SIG-M5 treated with dmso at 0.1 percent for 504 hours (cell line): ENCODE results near the gene PTPN18.
"Not testable (repeated sequence)": the region's sequence is repeated elsewhere in the genome, so short reads cannot be mapped to it uniquely, and the experiment has no call there.

Source experiments
- DNase-seq: peaks from one replicate; lab custom pipeline; 2025; ENCODE audit not compliant: unreplicated experiment; lab: John Stamatoyannopoulos, UW

PTPN18 gene

DNA sequence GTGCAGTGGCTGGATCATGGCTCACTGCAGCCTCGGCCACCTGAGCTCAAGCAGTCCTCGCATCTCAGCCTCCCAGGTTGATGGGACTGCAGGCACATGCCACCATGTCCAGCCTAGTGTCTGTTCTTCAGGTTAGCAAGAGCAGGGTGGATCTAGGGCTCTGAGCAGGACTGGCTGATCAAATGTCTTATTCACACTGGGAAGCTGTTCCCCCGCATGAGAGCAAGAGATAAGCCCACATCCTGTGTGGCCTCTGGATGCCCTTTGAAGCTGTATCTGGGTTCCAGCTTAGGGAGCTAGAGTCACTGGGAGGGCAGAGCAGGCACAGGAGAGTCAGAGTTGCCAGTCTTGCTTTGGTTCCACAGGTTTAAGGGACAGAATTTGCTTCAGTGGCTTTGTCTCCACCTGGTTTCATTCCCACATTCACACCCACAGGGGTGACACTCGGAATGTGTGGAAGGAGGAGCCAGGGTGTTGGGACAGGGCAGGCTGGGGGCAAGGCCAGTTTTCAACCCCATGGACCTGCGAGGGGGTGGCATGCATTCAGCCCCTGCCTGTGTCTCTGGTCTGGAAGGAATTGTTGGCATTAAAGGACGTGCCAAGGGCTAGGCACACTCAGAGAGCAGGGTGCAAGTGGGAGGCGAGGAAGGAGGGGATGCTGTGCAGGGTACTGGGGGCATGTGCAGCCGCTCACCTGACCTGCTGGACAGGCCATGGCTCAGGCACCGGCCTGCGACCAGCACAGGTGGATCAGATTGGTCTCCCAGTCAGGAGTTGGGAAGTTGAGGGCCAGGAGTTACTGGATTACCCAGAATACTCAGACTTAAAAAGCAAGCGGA lies 24.5 kb downstream of the PTPN18 start:
- no peak for DNase-seq

DNA sequence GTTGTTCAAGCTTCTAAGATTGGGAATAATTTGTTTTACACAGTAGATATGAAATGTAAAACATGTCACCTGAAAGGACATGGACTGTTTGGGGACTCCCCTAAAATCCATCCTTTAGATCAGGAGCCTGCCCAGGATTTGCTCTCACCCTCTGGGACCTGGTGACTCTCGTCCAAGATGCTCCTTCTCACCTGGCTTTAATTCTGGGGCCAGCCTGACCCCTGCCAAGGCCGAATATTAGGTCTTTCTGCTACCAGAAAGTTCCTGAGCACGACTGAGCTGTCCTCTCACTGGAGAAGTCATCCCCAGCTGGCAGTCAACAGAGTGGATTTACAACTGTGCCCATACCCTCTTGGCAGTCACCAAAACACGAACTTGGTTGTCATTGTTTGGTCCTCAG lies 25.3 kb downstream of the PTPN18 start:
- DNase-seq = no peak

DNA sequence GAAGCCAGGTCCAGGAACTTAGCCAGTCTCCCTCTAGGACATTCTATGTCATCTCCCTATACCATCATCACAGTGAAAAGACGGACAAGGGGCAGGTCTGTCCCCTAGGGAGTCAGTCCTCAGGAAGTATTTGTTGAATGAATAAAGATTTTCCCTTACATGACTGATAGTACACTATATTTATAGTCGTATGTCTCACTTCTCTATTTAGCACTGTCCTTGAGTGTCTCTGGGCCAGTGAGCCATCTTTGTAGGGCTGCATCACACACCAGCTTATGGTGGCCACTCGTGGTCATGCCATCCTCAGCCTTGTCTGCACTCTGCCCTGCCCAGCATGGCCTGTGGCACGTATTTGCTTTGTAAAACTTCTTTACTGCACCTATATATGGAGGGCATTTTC lies 25.8 kb downstream of the PTPN18 start:
- DNase-seq = no peak

DNA sequence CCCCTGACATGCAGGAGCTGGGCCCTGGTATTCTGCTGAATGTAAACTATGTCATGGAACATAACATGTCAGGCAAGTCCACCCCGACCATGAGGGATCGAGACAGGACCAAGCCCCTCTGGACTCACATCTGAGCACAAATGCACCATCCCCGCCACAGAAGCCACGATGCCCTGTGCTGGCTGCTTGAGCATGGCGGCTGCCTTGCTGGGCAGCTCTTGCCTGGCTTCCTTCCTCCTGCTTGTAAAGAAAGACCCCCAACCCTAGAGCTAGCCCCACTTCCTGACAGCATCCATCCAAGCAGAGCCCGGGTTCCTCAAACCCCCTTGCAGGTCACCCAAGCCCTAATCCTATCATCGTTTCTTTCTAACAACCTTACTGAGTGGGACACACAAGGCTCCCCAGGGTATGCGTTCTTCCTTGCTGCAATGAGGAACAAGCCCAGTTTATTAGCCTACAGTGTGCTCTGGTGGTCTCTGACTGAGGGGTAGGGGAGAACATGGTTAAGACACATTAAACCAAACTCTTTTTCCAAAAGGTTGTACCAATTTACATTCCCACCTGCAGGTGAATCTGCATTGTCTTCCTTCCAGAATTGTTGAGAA lies 26.6 kb downstream of the PTPN18 start:
- no peak for DNase-seq

DNA sequence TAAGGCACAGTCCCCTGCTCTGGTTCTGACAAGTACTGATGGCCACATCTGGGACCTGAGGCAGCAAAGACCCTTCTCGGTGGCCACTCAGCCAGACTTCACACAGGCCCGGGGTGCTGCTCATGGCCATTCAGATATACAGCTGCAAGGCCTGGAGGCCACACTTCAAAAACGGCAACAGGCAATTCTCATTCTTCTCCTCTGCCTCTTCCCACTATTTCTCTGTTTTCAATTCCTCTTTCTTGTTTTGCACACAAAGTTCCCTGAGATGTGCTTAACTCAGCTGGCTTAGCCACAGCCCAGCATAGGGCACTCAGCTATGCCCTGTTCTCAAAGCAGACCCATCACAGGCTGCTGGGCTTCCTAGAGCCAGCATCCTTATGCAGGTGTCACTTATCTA lies 29.9 kb downstream of the PTPN18 start:
- DNase-seq = peak; percentile 38

DNA sequence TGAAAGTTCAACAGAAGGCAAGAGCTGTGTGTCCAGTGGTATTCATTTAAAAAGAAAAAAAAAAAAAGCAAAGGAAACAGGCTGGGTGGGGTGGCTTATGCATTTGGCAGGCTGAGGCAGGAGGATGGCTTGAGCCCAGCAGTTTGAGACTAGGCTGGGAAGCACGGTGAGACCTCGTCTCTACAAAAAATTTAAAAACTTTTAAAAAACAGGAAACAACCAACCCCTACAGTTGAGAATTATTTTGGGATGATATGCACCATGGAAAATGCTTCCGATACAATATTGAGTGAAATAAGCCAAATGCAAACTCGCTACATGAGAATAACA lies 31.2 kb downstream of the PTPN18 start:
- DNase-seq = no peak

- no peak for DNase-seq
These were observed 31.9 kb downstream of the PTPN18 start for GRCh38 chr2:130387804-130388203.

DNA sequence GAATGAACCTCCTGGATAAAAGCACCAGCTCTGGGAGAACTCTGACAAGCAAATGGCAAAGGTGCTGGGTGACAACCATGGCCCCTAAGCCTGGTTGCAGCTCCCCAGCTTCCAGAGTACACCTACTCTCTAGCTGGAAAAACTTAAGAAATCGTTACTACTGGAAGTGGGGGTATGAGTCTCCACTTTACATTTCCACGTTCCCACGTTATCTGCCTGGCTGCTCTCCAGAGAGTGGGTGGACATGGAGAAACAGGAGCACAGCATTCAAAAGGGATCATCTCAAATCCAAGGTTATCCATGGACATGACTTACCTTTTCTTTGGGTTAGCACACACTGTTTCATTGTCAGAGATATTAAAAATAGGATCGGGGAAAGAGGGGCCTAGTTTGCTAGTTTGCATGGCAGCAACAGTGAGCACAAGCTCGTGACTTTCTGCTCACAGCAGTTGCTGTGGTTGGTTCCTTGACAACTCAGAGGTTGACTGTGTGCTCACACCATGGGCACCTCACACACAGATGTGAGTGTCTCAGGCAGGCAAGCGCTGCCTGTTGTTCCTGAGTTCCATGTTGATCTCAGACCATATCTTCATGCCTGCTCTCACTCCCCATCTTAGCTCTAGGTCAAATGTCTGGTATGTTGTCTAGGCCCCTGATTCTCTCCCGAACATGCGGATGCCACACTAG lies 32.5 kb downstream of the PTPN18 start:
- DNase-seq = no peak

DNA sequence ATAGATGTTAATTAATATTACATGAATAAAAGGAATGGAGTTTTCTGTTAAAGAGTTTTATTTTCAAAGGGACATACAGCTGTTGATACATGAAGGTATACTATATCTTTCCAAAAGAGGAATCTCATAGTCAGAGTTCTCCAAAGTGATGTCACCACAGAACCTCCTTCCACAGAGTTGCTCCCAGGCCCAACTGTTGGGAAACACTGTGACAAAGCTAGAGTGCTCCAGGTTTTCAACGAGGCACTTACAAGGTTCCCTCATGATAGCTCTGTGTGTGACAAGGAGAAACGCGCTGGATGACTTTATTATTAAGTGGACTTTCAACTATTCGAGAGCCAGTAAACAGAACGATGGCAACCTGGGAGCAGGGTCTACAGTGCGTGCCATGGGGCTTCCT lies 33.5 kb downstream of the PTPN18 start:
- no peak for DNase-seq

DNA sequence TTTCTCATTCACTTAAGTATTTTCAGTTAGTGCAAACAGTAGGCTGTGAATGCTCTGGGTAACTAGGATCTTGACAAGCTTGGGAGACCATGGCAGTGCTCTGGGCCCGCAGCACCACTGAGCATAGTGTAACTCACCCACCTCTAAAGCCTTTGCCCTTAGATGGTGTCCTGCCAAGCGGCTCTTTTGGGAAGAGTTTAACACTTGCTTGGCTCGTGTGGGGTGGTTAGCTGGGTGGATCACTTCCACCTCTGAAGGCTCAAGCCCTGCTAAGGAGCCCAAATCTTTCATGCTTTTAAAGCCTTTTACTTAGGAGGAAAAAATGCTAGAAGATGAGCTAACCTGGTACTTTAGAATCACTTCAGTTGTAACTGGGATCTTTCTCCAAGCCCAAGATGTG lies 33.9 kb downstream of the PTPN18 start:
- DNase-seq = no peak

DNA sequence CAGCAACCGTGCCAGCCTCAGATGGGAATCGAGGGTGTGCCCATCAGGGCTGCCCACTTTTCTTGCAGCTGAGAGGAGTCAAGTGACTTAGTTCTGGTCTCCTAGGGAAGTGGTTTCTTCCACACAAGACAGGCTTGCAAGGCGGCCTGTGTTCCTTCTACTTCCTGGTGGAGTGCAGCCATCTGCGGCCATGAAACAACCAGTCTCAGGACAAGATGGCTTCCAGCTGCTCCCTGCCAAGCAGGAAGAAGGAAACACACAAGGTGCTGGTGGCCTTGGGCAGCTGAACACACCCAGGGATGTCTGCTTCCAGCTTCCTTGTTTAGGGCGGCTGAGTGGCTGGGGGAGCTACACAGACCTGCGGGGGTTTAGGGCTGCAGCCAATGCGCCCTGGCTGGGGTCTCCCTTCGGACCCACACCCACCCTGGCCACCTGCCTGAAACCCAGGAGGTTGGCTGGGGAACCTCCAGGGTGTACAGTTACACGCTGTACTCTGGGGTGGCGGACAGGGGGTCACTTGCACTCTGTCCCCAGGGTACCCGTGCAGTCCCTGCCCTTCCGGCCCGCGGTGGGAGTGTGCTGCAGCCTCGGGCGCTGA lies 34.7 kb downstream of the PTPN18 start:
- DNase-seq = no peak

- DNase-seq = peak; percentile 48
These were observed 35.4 kb downstream of the PTPN18 start for GRCh38 chr2:130391058-130391871.

DNA sequence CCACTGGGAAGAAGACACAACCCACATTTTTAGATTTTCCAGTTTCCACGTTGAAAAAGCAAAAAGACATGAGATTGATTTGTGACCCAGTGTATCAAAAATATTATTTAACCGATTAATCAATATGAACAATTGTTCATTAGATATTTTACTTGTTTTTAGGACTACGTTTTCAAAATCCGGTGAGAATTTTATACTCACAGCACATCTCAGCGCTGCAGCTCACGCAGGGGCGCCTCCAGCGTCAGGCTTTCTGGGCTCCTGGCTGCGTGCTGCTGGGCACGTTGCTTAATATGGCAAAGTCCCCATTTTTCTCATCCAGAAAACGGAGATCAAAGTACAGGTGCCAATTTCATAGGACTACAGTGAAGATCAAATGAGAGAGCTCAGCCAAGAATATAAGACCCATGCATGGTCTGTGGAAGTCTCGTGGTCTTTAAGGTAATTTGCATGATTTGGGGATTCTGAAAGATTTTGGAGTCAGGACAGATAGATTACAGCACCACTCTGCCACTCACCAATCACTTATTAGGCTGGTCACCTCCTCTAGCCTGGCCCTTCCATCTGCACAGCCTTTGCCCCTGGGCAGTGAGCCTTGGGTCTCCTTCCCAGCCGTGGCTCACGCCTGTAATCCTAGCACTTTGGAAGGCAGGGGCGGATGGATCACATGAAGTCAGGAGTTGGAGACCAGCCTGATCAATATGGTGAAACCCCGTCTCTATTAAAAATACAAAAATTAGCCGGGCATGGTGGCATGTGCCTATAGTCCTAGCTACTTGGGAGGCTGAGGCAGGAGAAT lies 36.2 kb downstream of the PTPN18 start:
- no peak for DNase-seq

DNA sequence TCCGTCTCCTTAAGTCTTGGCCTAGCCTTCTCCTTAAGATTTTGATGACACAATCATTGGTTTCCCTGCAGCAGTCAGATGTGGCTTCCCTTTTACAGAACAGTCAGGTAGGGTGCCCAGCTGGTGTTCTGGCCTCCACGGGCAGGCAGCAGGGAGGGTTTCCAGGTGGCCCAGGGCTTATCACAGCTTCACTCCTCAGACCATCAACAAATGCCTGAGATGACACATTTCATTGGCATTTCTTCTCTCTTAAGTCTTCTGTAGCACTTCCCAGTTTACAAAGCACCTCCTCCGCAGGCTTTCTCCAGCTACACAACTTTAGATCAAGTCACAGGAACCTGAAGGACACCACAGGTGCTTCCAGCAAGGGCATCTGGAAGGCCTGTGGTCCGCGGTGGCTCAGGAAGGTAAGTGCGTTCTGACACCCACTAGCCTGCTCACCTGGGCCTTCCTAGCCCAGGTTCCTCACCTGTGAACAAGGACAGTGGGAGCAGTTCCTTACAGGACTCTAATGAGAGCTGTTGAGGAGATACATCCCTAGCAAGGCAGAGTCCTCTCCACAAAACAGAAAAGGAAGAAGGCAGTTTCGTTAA lies 37.6 kb downstream of the PTPN18 start:
- no peak for DNase-seq

DNA sequence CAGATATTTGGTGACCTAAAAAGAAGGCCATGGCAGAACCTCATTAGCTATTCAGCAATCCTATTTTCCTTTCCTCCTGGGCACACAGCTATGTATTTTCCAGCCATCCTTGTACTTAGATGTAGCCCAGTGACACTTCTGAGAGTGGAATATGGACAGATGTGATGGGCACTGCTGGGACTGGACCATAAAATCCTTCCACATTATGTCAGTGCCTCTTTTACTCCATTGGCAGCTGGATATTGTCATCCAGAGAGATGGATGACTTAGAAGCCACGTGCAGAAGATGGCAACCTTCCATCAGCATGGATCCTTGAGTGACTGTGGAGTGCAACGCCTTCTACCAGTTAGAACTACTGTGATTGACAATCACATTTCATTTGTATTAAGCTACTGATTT lies 50.4 kb downstream of the PTPN18 start:
- not testable (repeated sequence) for DNase-seq

DNA sequence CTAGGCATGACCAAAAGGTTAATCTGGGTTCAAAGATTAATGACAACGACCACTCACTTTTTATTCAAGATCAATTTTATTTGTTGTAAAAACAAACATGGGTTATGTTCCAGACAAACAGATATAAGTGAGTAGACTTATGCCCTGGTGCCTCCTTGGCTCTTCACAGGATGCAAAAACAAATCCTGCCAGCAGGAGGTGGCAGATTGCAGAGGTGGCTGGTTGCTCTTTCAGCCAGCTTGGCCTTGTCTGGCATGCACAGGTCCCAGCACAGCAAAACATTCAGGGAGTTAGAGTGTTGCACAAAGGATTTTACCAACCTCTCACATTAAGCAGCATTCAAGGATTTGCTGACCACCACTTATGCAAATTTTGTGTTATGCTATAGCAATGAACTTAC lies 60.8 kb downstream of the PTPN18 start:
- not testable (repeated sequence) for DNase-seq

DNA sequence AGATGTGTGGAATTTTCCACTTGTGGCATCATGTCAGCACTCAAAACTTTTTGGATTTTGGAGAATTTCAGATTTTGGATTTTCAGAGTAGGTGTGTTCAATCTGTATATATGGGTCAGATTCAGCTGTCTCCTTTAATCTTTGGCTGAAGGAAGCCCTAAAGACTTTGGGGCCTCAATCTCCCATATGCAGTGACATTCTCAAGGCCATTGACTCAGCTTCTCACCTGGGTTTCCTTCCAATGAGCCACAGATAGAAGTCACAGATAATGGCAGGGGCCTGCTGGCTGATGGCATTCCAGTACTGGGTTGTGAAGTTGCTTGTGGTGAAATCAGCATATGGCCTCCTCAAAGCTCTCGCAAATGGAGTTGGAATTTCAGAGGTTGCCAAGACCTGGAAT lies 63.0 kb downstream of the PTPN18 start:
- not testable (repeated sequence) for DNase-seq
